Measurements from ENCODE around the gene TERT.

GRCh38 chr5:1240496-1241260 is 54.2 kb downstream of the TERT start:
- TF ChIP-seq CTCF (IDR thresholded peaks at IDR 0.05) (no peak), POLR2A (IDR thresholded peaks at IDR 0.05) (no peak)
